ENCODE data around the gene MTMR11.

The MTMR11 gene

GRCh38 chr1:149914545-149914944 lies 22.1 kb downstream of the MTMR11 start:
- no peaks in the 10 kb centered on the region for H3K9me3 Mint-ChIP-seq
- no peak overlapping the region for H3K4me3 Mint-ChIP-seq
- no peak for TF ChIP-seq CTCF (IDR thresholded peaks at IDR 0.05; ENCODE audit: unreplicated experiment in 3 of 3)
- peaks cover 33% of the 10 kb centered on the region for H3K4me1 Mint-ChIP-seq
- peaks cover 25% of the 10 kb centered on the region for H3K36me3 Mint-ChIP-seq (ENCODE audit: low read depth)
- no peak overlapping the region for H3K27ac Mint-ChIP-seq
- no peaks in the 10 kb centered on the region for H3K27me3 Mint-ChIP-seq (ENCODE audit: low read depth)

- no peaks in the 10 kb centered on the region for H3K27me3 Mint-ChIP-seq (ENCODE audit: low read depth)
- no peaks in the 10 kb centered on the region for H3K9me3 Mint-ChIP-seq
- H3K36me3 Mint-ChIP-seq (ENCODE audit: low read depth) = peaks cover 41% of the 10 kb centered on the region
- H3K4me1 Mint-ChIP-seq = no peaks in the 10 kb centered on the region
- H3K27ac Mint-ChIP-seq = no peak overlapping the region
- no peak for TF ChIP-seq CTCF (IDR thresholded peaks at IDR 0.05; ENCODE audit: unreplicated experiment in 3 of 3)
- no peak overlapping the region for H3K4me3 Mint-ChIP-seq
Observed at GRCh38 chr1:149906570-149907075, 30.1 kb downstream of the MTMR11 start.

- peaks cover 32% of the 10 kb centered on the region for H3K36me3 Mint-ChIP-seq (ENCODE audit: low read depth)
- H3K4me3 Mint-ChIP-seq = peak overlapping the region in 1 of 3 experiments; percentile 33
- H3K27me3 Mint-ChIP-seq (ENCODE audit: low read depth) = no peaks in the 10 kb centered on the region
- H3K4me1 Mint-ChIP-seq = peaks cover 7% of the 10 kb centered on the region
- H3K9me3 Mint-ChIP-seq = peaks cover 3% of the 10 kb centered on the region
- H3K27ac Mint-ChIP-seq = no peak overlapping the region
- TF ChIP-seq CTCF (IDR thresholded peaks at IDR 0.05; ENCODE audit: unreplicated experiment in 3 of 3) = no peak
Observed at GRCh38 chr1:149903836-149904491, 32.7 kb downstream of the MTMR11 start.

- no peaks in the 10 kb centered on the region for H3K27me3 Mint-ChIP-seq (ENCODE audit: low read depth)
- no peak for TF ChIP-seq CTCF (IDR thresholded peaks at IDR 0.05; ENCODE audit: unreplicated experiment in 3 of 3)
- peaks cover 3% of the 10 kb centered on the region for H3K9me3 Mint-ChIP-seq
- H3K27ac Mint-ChIP-seq = peak within 1 kb of the TSS; percentile 83 to 94 (median 93)
- H3K4me1 Mint-ChIP-seq = peaks cover 7% of the 10 kb centered on the region
- peaks cover 11% of the 10 kb centered on the region for H3K36me3 Mint-ChIP-seq (ENCODE audit: low read depth)
- H3K4me3 Mint-ChIP-seq = peak within 1 kb of the TSS; percentile 83 to 90 (median 88)
Observed at GRCh38 chr1:149899460-149900284, 37.0 kb downstream of the MTMR11 start, which contains the start of gene BOLA1. Gene BOLA1 (plus strand): TSS chr1:149899568. CDS start chr1:149900060, 492 bp downstream.

GRCh38 chr1:149896575-149896974 lies 40.1 kb downstream of the MTMR11 start:
- Mint-ChIP-seq H3K27ac (no peak overlapping the region), H3K9me3 (peaks cover 3% of the 10 kb centered on the region), H3K36me3 (ENCODE audit: low read depth) (no peaks in the 10 kb centered on the region), H3K4me1 (peaks cover 7% of the 10 kb centered on the region), H3K27me3 (ENCODE audit: low read depth) (no peaks in the 10 kb centered on the region), H3K4me3 (no peak overlapping the region)
- TF ChIP-seq CTCF (IDR thresholded peaks at IDR 0.05; ENCODE audit: unreplicated experiment in 3 of 3) = no peak

Data from nephron (organoid).